Measurements from ENCODE around the gene NPEPL1. TPM values are rescaled to one million over a fixed set of nuclear protein-coding genes. Genes with fewer than 3 reads are reported as not detected.
"Not testable (repeated sequence)": the region's sequence is repeated elsewhere in the genome, so short reads cannot be mapped to it uniquely, and the experiment has no call there.

Gene NPEPL1
- total RNA-seq, result 10 to 100 TPM; 24.9 to 49.8 (median 27.9) TPM

- DNase-seq (ENCODE audit: low spot score) (no peak), ATAC-seq (ENCODE audit: low FRiP score) (peak; percentile 89)
- TF ChIP-seq CTCF (IDR thresholded peaks at IDR 0.05), result no peak
Measured at GRCh38 chr20:58692579-58693225, at the start of gene NPEPL1. Gene NPEPL1 (plus strand): TSS chr20:58692800. CDS start chr20:58692901, 101 bp downstream.

- not testable (repeated sequence) for ATAC-seq (ENCODE audit: low FRiP score); DNase-seq (ENCODE audit: low spot score)
Measured at GRCh38 chr20:58642896-58643295, 49.7 kb upstream of the NPEPL1 start.

GRCh38 chr20:58645412-58645968 is 47.1 kb upstream of the NPEPL1 start:
- peak; percentile 75 for ATAC-seq (ENCODE audit: low FRiP score)
- no peak for TF ChIP-seq CTCF (IDR thresholded peaks at IDR 0.05)
- DNase-seq (ENCODE audit: low spot score), result no peak

- ATAC-seq (ENCODE audit: low FRiP score), result no peak
- DNase-seq (ENCODE audit: low spot score), result no peak
- TF ChIP-seq CTCF (IDR thresholded peaks at IDR 0.05), result no peak
Measured at GRCh38 chr20:58646257-58646656, 46.3 kb upstream of the NPEPL1 start.

- ATAC-seq (ENCODE audit: low FRiP score) (no peak), DNase-seq (ENCODE audit: low spot score) (no peak)
- no peak for TF ChIP-seq CTCF (IDR thresholded peaks at IDR 0.05)
Measured at GRCh38 chr20:58646703-58647102, 45.9 kb upstream of the NPEPL1 start.

GRCh38 chr20:58647162-58647795 is 45.3 kb upstream of the NPEPL1 start:
- TF ChIP-seq CTCF (IDR thresholded peaks at IDR 0.05), result no peak
- no peak for DNase-seq (ENCODE audit: low spot score)
- no peak for ATAC-seq (ENCODE audit: low FRiP score)

- DNase-seq (ENCODE audit: low spot score) (no peak), ATAC-seq (ENCODE audit: low FRiP score) (no peak)
- TF ChIP-seq CTCF (IDR thresholded peaks at IDR 0.05), result no peak
Measured at GRCh38 chr20:58647796-58648501, 44.7 kb upstream of the NPEPL1 start.

- DNase-seq (ENCODE audit: low spot score), result not testable (repeated sequence)
Measured at GRCh38 chr20:58648502-58648825, 44.1 kb upstream of the NPEPL1 start.

More at GRCh38 chr20:58648502-58648825, 44.1 kb upstream of the NPEPL1 start:
- ATAC-seq (ENCODE audit: low FRiP score), result not testable (repeated sequence)
